ENCODE results near the gene SHPK. TPM values are rescaled to one million over a fixed set of nuclear protein-coding genes. Genes with fewer than 3 reads are reported as not detected.
"Not testable (repeated sequence)": the region's sequence is repeated elsewhere in the genome, so short reads cannot be mapped to it uniquely, and the experiment has no call there.

Gene SHPK
- total RNA-seq, 3 donors from 2014 or later (not counting 1 experiment from before 2014, with no cell fraction given): 5.8 to 9.3 (median 8.9) TPM

- Histone ChIP-seq H3K27ac (ENCODE audit: low read length) (no peak overlapping the region), H3K4me3 (ENCODE audit: low read length) (no peak overlapping the region), H3K36me3 (ENCODE audit: control insufficient read depth, insufficient read depth, low read length) (peaks cover 10% of the 10 kb centered on the region), H3K4me1 (ENCODE audit: control insufficient read depth, insufficient read depth, low read length) (no peaks in the 10 kb centered on the region), H3K9me3 (ENCODE audit: control insufficient read depth, insufficient read depth, low read length) (no peaks in the 10 kb centered on the region), H3K27me3 (ENCODE audit: control insufficient read depth, insufficient read depth, low read length) (no peaks in the 10 kb centered on the region)
- no peak for TF ChIP-seq CTCF (IDR thresholded peaks at IDR 0.05)
- Mint-ChIP-seq H3K9me3 (no peaks in the 10 kb centered on the region), H3K27ac (no peak overlapping the region), H3K36me3 (no peaks in the 10 kb centered on the region), H3K4me1 (no peaks in the 10 kb centered on the region), H3K27me3 (ENCODE audit: low read depth in 2 of 2) (no peaks in the 10 kb centered on the region), H3K4me3 (no peak overlapping the region)
- WGBS (ENCODE audit: insufficient coverage): 96% methylated on average over 17 of the region's 17 CpGs
- ATAC-seq (no peak), DNase-seq (no peak)
- intact Hi-C loops (cut with micrococcal nuclease): no loop called here
These were observed 50.2 kb downstream of the SHPK start for GRCh38 chr17:3585826-3586225.

- WGBS (ENCODE audit: insufficient coverage): 93% methylated on average over 8 of the region's 9 CpGs
- Histone ChIP-seq H3K36me3 (ENCODE audit: control insufficient read depth, insufficient read depth, low read length) (peaks cover 2% of the 10 kb centered on the region), H3K9me3 (ENCODE audit: control insufficient read depth, insufficient read depth, low read length) (no peaks in the 10 kb centered on the region), H3K27ac (ENCODE audit: low read length) (no peak overlapping the region), H3K4me3 (ENCODE audit: low read length) (no peak overlapping the region), H3K4me1 (ENCODE audit: control insufficient read depth, insufficient read depth, low read length) (no peaks in the 10 kb centered on the region), H3K27me3 (ENCODE audit: control insufficient read depth, insufficient read depth, low read length) (no peaks in the 10 kb centered on the region)
- H3K36me3 Mint-ChIP-seq: no peaks in the 10 kb centered on the region
- no peaks in the 10 kb centered on the region for H3K4me1 Mint-ChIP-seq
- ATAC-seq (no peak), DNase-seq (no peak)
- H3K27me3 Mint-ChIP-seq (ENCODE audit: low read depth in 2 of 2): no peaks in the 10 kb centered on the region
- TF ChIP-seq CTCF (IDR thresholded peaks at IDR 0.05): no peak
- no peak overlapping the region for H3K27ac Mint-ChIP-seq
- no peak overlapping the region for H3K4me3 Mint-ChIP-seq
- intact Hi-C loops (cut with micrococcal nuclease): no loop called here
- H3K9me3 Mint-ChIP-seq: no peaks in the 10 kb centered on the region
These were observed 52.6 kb downstream of the SHPK start for GRCh38 chr17:3583456-3583855.

- no peak for DNase-seq
- no peaks in the 10 kb centered on the region for H3K4me1 Mint-ChIP-seq
- Histone ChIP-seq H3K27me3 (ENCODE audit: control insufficient read depth, insufficient read depth, low read length) (no peaks in the 10 kb centered on the region), H3K4me1 (ENCODE audit: control insufficient read depth, insufficient read depth, low read length) (no peaks in the 10 kb centered on the region), H3K4me3 (ENCODE audit: low read length) (no peak overlapping the region), H3K36me3 (ENCODE audit: control insufficient read depth, insufficient read depth, low read length) (peaks cover 2% of the 10 kb centered on the region), H3K27ac (ENCODE audit: low read length) (no peak overlapping the region), H3K9me3 (ENCODE audit: control insufficient read depth, insufficient read depth, low read length) (no peaks in the 10 kb centered on the region)
- no peaks in the 10 kb centered on the region for H3K27me3 Mint-ChIP-seq (ENCODE audit: low read depth in 2 of 2)
- TF ChIP-seq CTCF (IDR thresholded peaks at IDR 0.05): no peak
- H3K36me3 Mint-ChIP-seq: no peaks in the 10 kb centered on the region
- ATAC-seq: no peak
- no peaks in the 10 kb centered on the region for H3K9me3 Mint-ChIP-seq
- no peak overlapping the region for H3K27ac Mint-ChIP-seq
- intact Hi-C loops (cut with micrococcal nuclease): no loop called here
- WGBS (ENCODE audit: insufficient coverage): 96% methylated on average over 9 of the region's 9 CpGs
- H3K4me3 Mint-ChIP-seq: no peak overlapping the region
These were observed 53.1 kb downstream of the SHPK start for GRCh38 chr17:3582915-3583314.

GRCh38 chr17:3578667-3579066 lies 57.4 kb downstream of the SHPK start:
- ATAC-seq; DNase-seq; H3K9me3 ChIP-seq (ENCODE audit: control insufficient read depth, insufficient read depth, low read length); H3K27ac Mint-ChIP-seq; H3K27ac ChIP-seq (ENCODE audit: low read length); intact Hi-C loops (cut with micrococcal nuclease); H3K4me3 Mint-ChIP-seq; H3K9me3 Mint-ChIP-seq; H3K4me3 ChIP-seq (ENCODE audit: low read length); H3K27me3 ChIP-seq (ENCODE audit: control insufficient read depth, insufficient read depth, low read length); H3K36me3 Mint-ChIP-seq; H3K4me1 ChIP-seq (ENCODE audit: control insufficient read depth, insufficient read depth, low read length); H3K27me3 Mint-ChIP-seq (ENCODE audit: low read depth in 2 of 2); H3K36me3 ChIP-seq (ENCODE audit: control insufficient read depth, insufficient read depth, low read length); H3K4me1 Mint-ChIP-seq: not testable (repeated sequence)
- 96% methylated on average over 4 of the region's 4 CpGs for WGBS (ENCODE audit: insufficient coverage)

All from natural killer cell (primary cell).